Choroid plexus epithelial cell (primary cell): ENCODE data around the gene PTGER3.
"Not testable (repeated sequence)": the region's sequence is repeated elsewhere in the genome, so short reads cannot be mapped to it uniquely, and the experiment has no call there.

Experiments
- DNase-seq: peaks from one replicate; pipeline ENCODE4 v3.0.0-alpha.2; 2010; ENCODE audit warnings: low read depth
- H3K4me3 ChIP-seq: 2 replicates; pipeline ENCODE4 v1.5.1; 2011; ENCODE audit warnings: low read depth, mild to moderate bottlenecking, control low read depth, low read length, moderate library complexity
- CTCF ChIP-seq: conservative IDR thresholded peaks from 2 replicates; pipeline ENCODE4 v1.5.1; 2011; ENCODE audit warnings: low read depth, mild to moderate bottlenecking, control low read depth, inconsistent platforms, low read length, moderate library complexity

PTGER3 gene

GRCh38 chr1:70963374-70963773 is 84.2 kb downstream of the PTGER3 start:
- no peak overlapping the region for H3K4me3 ChIP-seq
- no peak for DNase-seq
- TF ChIP-seq CTCF = no peak

- TF ChIP-seq CTCF = no peak
- no peak for DNase-seq
- no peak overlapping the region for H3K4me3 ChIP-seq
These were observed 86.1 kb downstream of the PTGER3 start for GRCh38 chr1:70961374-70961975.

- H3K4me3 ChIP-seq = no peak overlapping the region
- DNase-seq = no peak
- TF ChIP-seq CTCF = no peak
These were observed 99.1 kb downstream of the PTGER3 start for GRCh38 chr1:70948396-70949017.

GRCh38 chr1:70947835-70948234 is 99.8 kb downstream of the PTGER3 start:
- TF ChIP-seq CTCF = no peak
- no peak overlapping the region for H3K4me3 ChIP-seq
- DNase-seq = no peak

GRCh38 chr1:70945676-70946075 is 101.9 kb downstream of the PTGER3 start:
- no peak for TF ChIP-seq CTCF
- no peak overlapping the region for H3K4me3 ChIP-seq

GRCh38 chr1:70945251-70945650 is 102.4 kb downstream of the PTGER3 start:
- no peak for DNase-seq
- no peak for TF ChIP-seq CTCF
- no peak overlapping the region for H3K4me3 ChIP-seq

More at GRCh38 chr1:70945676-70946075, 101.9 kb downstream of the PTGER3 start:
- DNase-seq = no peak

GRCh38 chr1:70941563-70941962 is 106.1 kb downstream of the PTGER3 start:
- no peak for TF ChIP-seq CTCF
- no peak for DNase-seq
- no peak overlapping the region for H3K4me3 ChIP-seq

GRCh38 chr1:70940398-70940797 is 107.2 kb downstream of the PTGER3 start:
- not testable (repeated sequence) for H3K4me3 ChIP-seq, DNase-seq
